SK-N-SH (cell line): Measurements from ENCODE around the gene MAD2L1. TPM values are rescaled to one million over a fixed set of nuclear protein-coding genes. Genes with fewer than 3 reads are reported as not detected.
A peak's percentile ranks its signal among the peaks of the same experiment; 100 is the strongest.

Experiments
- CTCF ChIA-PET: fragments of 300-600, 350-600 bp; formaldehyde crosslinking; extraction: SDS; loops from one replicate; lab custom pipeline; 2021; lab: Yijun Ruan, JAX
- POLR2A ChIA-PET: fragments of 350-600 bp; sonication (Branson Sonifier 250); formaldehyde crosslinking; extraction: SDS; loops from one replicate; lab custom pipeline; 2020; ENCODE audit warnings: antibody characterized with exemption, inconsistent platforms; lab: Yijun Ruan, JAX
- DNase-seq: peaks from one replicate; pipeline ENCODE4 v3.0.0; 2012
- H2AFZ ChIP-seq: fragments of 200-600 bp; sonication (generic); 2 replicates; pipeline ENCODE4 v1.8.1; 2016; ENCODE audit warnings: antibody characterized with exemption, mild to moderate bottlenecking, low read depth
- H3F3A ChIP-seq: fragments of 200-600 bp; sonication (generic); replicated peaks from 2 replicates; pipeline ENCODE3; 2016; ENCODE audit warnings: antibody characterized with exemption, mild to moderate bottlenecking; ENCODE audit not compliant: insufficient read depth
- H3K27ac ChIP-seq, 2 experiments: fragments of 200-500 bp in 1 of 2; fragments of 200-600 bp in 1 of 2; sonication (Bioruptor generic) in 1 of 2; sonication (generic), shearing (Covaris generic) in 1 of 2; 2 replicates each; pipeline versions ENCODE4 v1.5.1 to v1.6.1; 2014 to 2016; ENCODE audit warnings: low read depth in 2 of 2, inconsistent platforms in 1 of 2, low read length in 1 of 2, mild to moderate bottlenecking in 1 of 2, mixed read lengths in 1 of 2
- H3K27me3 ChIP-seq: fragments of 200-600 bp; sonication (generic), shearing (Covaris generic); 2 replicates; pipeline ENCODE4 v1.6.1; 2016; ENCODE audit warnings: mixed run types; ENCODE audit not compliant: insufficient read depth
- H3K36me3 ChIP-seq, 2 experiments: fragments of 200-500 bp in 1 of 2; fragments of 200-600 bp in 1 of 2; sonication (Bioruptor generic) in 1 of 2; sonication (generic) in 1 of 2; replicated peaks in 1 of 2; 2 replicates each; pipeline versions ENCODE3 to v1.5.1; 2014 to 2016; ENCODE audit warnings: low read length in 1 of 2, mild to moderate bottlenecking in 1 of 2; ENCODE audit not compliant: insufficient read depth in 2 of 2, control insufficient read depth in 1 of 2
- H3K4me1 ChIP-seq, 2 experiments: fragments of 200-500 bp in 1 of 2; fragments of 200-600 bp in 1 of 2; sonication (Bioruptor generic) in 1 of 2; sonication (generic), shearing (Covaris generic) in 1 of 2; 2 replicates each; pipeline versions ENCODE4 v1.5.1 to v1.6.1; 2014 to 2016; ENCODE audit warnings: low read depth in 1 of 2, low read length in 1 of 2, mixed run types in 1 of 2; ENCODE audit not compliant: insufficient read depth in 2 of 2, control insufficient read depth in 1 of 2
- H3K4me2 ChIP-seq: fragments of 200-600 bp; sonication (generic), shearing (Covaris generic); 2 replicates; pipeline ENCODE4 v1.6.1; 2017; ENCODE audit warnings: mixed run types
- H3K4me3 ChIP-seq, 2 experiments: fragments of 200-500 bp in 1 of 2; fragments of 200-600 bp in 1 of 2; sonication (Bioruptor generic) in 1 of 2; sonication (generic), shearing (Covaris generic) in 1 of 2; 2 replicates each; pipeline versions ENCODE4 v1.5.1 to v1.8.1; 2014 to 2016; ENCODE audit warnings: low read depth in 2 of 2, inconsistent platforms in 1 of 2, low read length in 1 of 2, mild to moderate bottlenecking in 1 of 2, mixed read lengths in 1 of 2, moderate library complexity in 1 of 2
- H3K79me2 ChIP-seq: fragments of 200-600 bp; sonication (generic); 2 replicates; pipeline ENCODE4 v1.8.1; 2017; ENCODE audit warnings: mild to moderate bottlenecking; ENCODE audit not compliant: insufficient read depth
- H3K9ac ChIP-seq: fragments of 200-600 bp; sonication (generic); 2 replicates; pipeline ENCODE4 v1.6.1; 2017; ENCODE audit warnings: mixed run types
- H3K9me2 ChIP-seq: fragments of 200-600 bp; sonication (generic); 2 replicates; pipeline ENCODE4 v1.6.1; 2017; ENCODE audit warnings: mixed run types
- H3K9me3 ChIP-seq: fragments of 200-600 bp; sonication (generic); 2 replicates; pipeline ENCODE4 v1.6.1; 2017; ENCODE audit warnings: mixed run types, mild to moderate bottlenecking, moderate library complexity
- H4K20me1 ChIP-seq: fragments of 200-600 bp; sonication (generic); 2 replicates; pipeline ENCODE4 v1.6.1; 2017; ENCODE audit warnings: mild to moderate bottlenecking, mixed run types; ENCODE audit not compliant: insufficient read depth
- CTCF ChIP-seq: fragments of 200-600 bp; sonication (generic); IDR thresholded peaks from 2 replicates; pipeline ENCODE4 v1.6.1; 2017; ENCODE audit warnings: antibody characterized with exemption, mild to moderate bottlenecking, moderate library complexity
- EZH2phosphoT487 ChIP-seq: fragments of 200-600 bp; sonication (generic); IDR thresholded peaks from 2 replicates; pipeline ENCODE4 v1.6.1; 2017; ENCODE audit warnings: low read depth, mixed run types, mild to moderate bottlenecking, antibody characterized with exemption, moderate library complexity, borderline replicate concordance
- FOXJ3 ChIP-seq: sonication (generic); formaldehyde crosslinking; IDR thresholded peaks from 2 replicates; pipeline ENCODE4 v1.5.1; 2020; ENCODE audit warnings: mild to moderate bottlenecking, missing genetic modification reagents
- FOXM1 ChIP-seq: IDR thresholded peaks from 2 replicates; pipeline ENCODE4 v1.4.0; 2012; ENCODE audit warnings: low read depth, mild to moderate bottlenecking
- GATA2 ChIP-seq: sonication (generic); formaldehyde crosslinking; IDR thresholded peaks from 2 replicates; pipeline ENCODE4 v1.5.0; 2020; ENCODE audit warnings: mild to moderate bottlenecking, missing genetic modification reagents
- IRF3 ChIP-seq: fragments of 150-350 bp; IDR thresholded peaks from 2 replicates; pipeline ENCODE4 v1.6.1; 2016; ENCODE audit warnings: mild to moderate bottlenecking, low read depth, low read length
- MEF2A ChIP-seq: IDR thresholded peaks from 2 replicates; pipeline ENCODE4 v1.4.0; 2012; ENCODE audit warnings: low read depth, borderline replicate concordance
- NFIC ChIP-seq: IDR thresholded peaks from 2 replicates; pipeline ENCODE4 v1.4.0; 2012; ENCODE audit warnings: borderline replicate concordance
- RAD21 ChIP-seq: IDR thresholded peaks from 2 replicates; pipeline ENCODE4 v1.6.1; 2012; ENCODE audit warnings: mild to moderate bottlenecking, low read length
- RXRA ChIP-seq: IDR thresholded peaks from 2 replicates; pipeline ENCODE4 v1.4.0; 2012; ENCODE audit warnings: low read depth, mild to moderate bottlenecking, borderline replicate concordance
- SMC3 ChIP-seq: IDR thresholded peaks from 2 replicates; pipeline ENCODE4 v1.6.1; 2012; ENCODE audit warnings: low read depth, low read length, improper control_type of control experiment
- TAF1 ChIP-seq: IDR thresholded peaks from 2 replicates; pipeline ENCODE4 v1.6.1; 2012; ENCODE audit warnings: low read depth, mild to moderate bottlenecking, low read length, moderate library complexity, borderline replicate concordance
- TCF12 ChIP-seq: IDR thresholded peaks from 2 replicates; pipeline ENCODE4 v1.4.0; 2012
- TEAD4 ChIP-seq: IDR thresholded peaks from 2 replicates; pipeline ENCODE4 v1.4.0; 2012; ENCODE audit warnings: mild to moderate bottlenecking, borderline replicate concordance; ENCODE audit not compliant: insufficient read depth
- USF2 ChIP-seq: fragments of 150-350 bp; IDR thresholded peaks from 2 replicates; pipeline ENCODE4 v1.6.1; 2017; ENCODE audit warnings: antibody characterized with exemption, low read length, low read depth, borderline replicate concordance
- YY1 ChIP-seq: IDR thresholded peaks from 2 replicates; pipeline ENCODE4 v1.4.0; 2012; ENCODE audit warnings: low read depth, mild to moderate bottlenecking
- ZBTB33 ChIP-seq: IDR thresholded peaks from 2 replicates; pipeline ENCODE4 v1.4.0; 2012; ENCODE audit warnings: low read depth, borderline replicate concordance
- WGBS: methylation state at CpG from one replicate; pipeline ENCODE4 v1.1.6; 2017; ENCODE audit warnings: low lambda C conversion rate; 5-methylcytosine and 5-hydroxymethylcytosine counted together
- polyA plus RNA-seq, 3 experiments: library from polyadenylated mRNA; depleted of rRNA; stranded (reverse); fragments of >200 nt; gene quantifications; 2 replicates each; pipeline ENCODE4 v1.2.3, GENCODE V29; 2012

The MAD2L1 gene
- polyA plus RNA-seq, 1 of the 3 experiments (the other 2 are of a cell fraction) = 37.4 TPM

- CTCF ChIA-PET = interaction anchor here (0.7 to 11.2 kb wide), 9 partner anchors 11 to 492 kb away, joined by 3 to 192 read pairs (median 3); partner anchors contain the start of gene PDE5A
- Histone ChIP-seq H2AFZ (peak overlapping the region; percentile 49; the same call in 1 of the 2 replicates), H4K20me1 (no peaks in the 10 kb centered on the region), H3K27me3 (no peaks in the 10 kb centered on the region), H3K27ac (no peak overlapping the region), H3K9me3 (no peaks in the 10 kb centered on the region), H3K9me2 (no peaks in the 10 kb centered on the region), H3K4me1 (peaks cover 0 to 3% of the 10 kb centered on the region in 2 experiments; a peak in 1 of 4 replicates), H3F3A (no peaks in the 10 kb centered on the region), H3K9ac (no peak overlapping the region), H3K36me3 (peaks cover 0 to 3% of the 10 kb centered on the region in 2 experiments), H3K4me3 (0 out of 4 replicates have a peak overlapping the region, but pooled peaks of 1 of the 2 experiments have one; percentile 33), H3K79me2 (no peaks in the 10 kb centered on the region), H3K4me2 (no peak overlapping the region)
- TF ChIP-seq TAF1 (no peak), USF2 (no peak), FOXM1 (no peak), FOXJ3 (no peak), TCF12 (no peak), GATA2 (CRISPR knock-in tag) (no peak), ZBTB33 (no peak), RXRA (no peak), CTCF (peak; percentile 86), SMC3 (peak; percentile 92), YY1 (no peak), RAD21 (peak; percentile 98), MEF2A (no peak), IRF3 (no peak), TEAD4 (no peak), NFIC (no peak), EZH2phosphoT487 (no peak)
- peak; percentile 56 for DNase-seq
- whole genome bisulfite sequencing = 62% methylated on average over 11 of the region's 11 CpGs
- POLR2A ChIA-PET = no interaction called here
Observed at GRCh38 chr4:120049732-120050494, 16.7 kb downstream of the MAD2L1 start.
